ENCODE results near the gene IFT122. TPM values are rescaled to one million over a fixed set of nuclear protein-coding genes. Genes with fewer than 3 reads are reported as not detected.

Gene IFT122
- total and polyA plus RNA-seq, 3 experiments from 2014 or later = 4.3 to 16.5 (median 16.4) TPM

GRCh38 chr3:129563332-129563731, 123.3 kb downstream of the IFT122 start:
- CTCF ChIA-PET = no interaction called here
- POLR2A ChIA-PET = no interaction called here

GRCh38 chr3:129563850-129564535, 124.0 kb downstream of the IFT122 start:
- Mint-ChIP-seq H3K27ac (peak overlapping the region in 2 of 8 donors; percentile 22 to 42), H3K9me3 (no peaks in the 10 kb centered on the region)
- POLR2A ChIA-PET = interaction anchor here (0.6 kb wide), 1 partner anchor 164 kb away, joined by 6 read pairs; no protein-coding TSS in a partner anchor

More at GRCh38 chr3:129563332-129563731, 123.3 kb downstream of the IFT122 start:
- H3K27me3 Mint-ChIP-seq = no peaks in the 10 kb centered on the region
- peak overlapping the region in 2 of 8 donors; percentile 42 to 93 for H3K27ac Mint-ChIP-seq
- H3K9me3 Mint-ChIP-seq = no peaks in the 10 kb centered on the region
- peaks cover 21% of the 10 kb centered on the region for H3K4me1 ChIP-seq (ENCODE audit: insufficient read depth, low read length)
- H3K36me3 Mint-ChIP-seq = peaks cover 2 to 33% (median 5%) of the 10 kb centered on the region in 3 donors
- H3K27me3 ChIP-seq (ENCODE audit: insufficient read depth, low read length, poor library complexity, severe bottlenecking) = no peaks in the 10 kb centered on the region
- H3K36me3 ChIP-seq (ENCODE audit: insufficient read depth, low read length) = no peaks in the 10 kb centered on the region
- H3K27ac ChIP-seq (ENCODE audit: low read depth, low read length) = no peak overlapping the region
- H3K4me3 ChIP-seq (ENCODE audit: low read length) = no peak overlapping the region
- H3K4me3 Mint-ChIP-seq = no peak overlapping the region
- no peaks in the 10 kb centered on the region for H3K9me3 ChIP-seq (ENCODE audit: low read length)
- H3K4me1 Mint-ChIP-seq = peaks cover 20 to 26% (median 22%) of the 10 kb centered on the region in 3 donors
- no peak for DNase-seq

GRCh38 chr3:129564981-129565644, 125.1 kb downstream of the IFT122 start:
- peaks cover 13% of the 10 kb centered on the region for H3K4me1 ChIP-seq (ENCODE audit: insufficient read depth, low read length)
- no peaks in the 10 kb centered on the region for H3K27me3 Mint-ChIP-seq
- H3K4me1 Mint-ChIP-seq = peaks cover 32 to 38% (median 36%) of the 10 kb centered on the region in 3 donors
- H3K9me3 ChIP-seq (ENCODE audit: low read length) = no peaks in the 10 kb centered on the region
- H3K36me3 ChIP-seq (ENCODE audit: insufficient read depth, low read length) = no peaks in the 10 kb centered on the region
- no peaks in the 10 kb centered on the region for H3K27me3 ChIP-seq (ENCODE audit: insufficient read depth, low read length, poor library complexity, severe bottlenecking)
- H3K27ac ChIP-seq (ENCODE audit: low read depth, low read length) = no peak overlapping the region
- H3K9me3 Mint-ChIP-seq = no peaks in the 10 kb centered on the region
- peak overlapping the region in 2 of 8 donors; percentile 27 to 35 for H3K27ac Mint-ChIP-seq
- no peak for DNase-seq
- no peak overlapping the region for H3K4me3 ChIP-seq (ENCODE audit: low read length)
- H3K4me3 Mint-ChIP-seq = no peak overlapping the region
- H3K36me3 Mint-ChIP-seq = peaks cover 2 to 34% (median 5%) of the 10 kb centered on the region in 3 donors
- ChIA-PET CTCF (no interaction called here), POLR2A (interaction anchor here (0.6 to 0.7 kb wide), 2 partner anchors 13 to 165 kb away, joined by 3 to 6 read pairs; no protein-coding TSS in a partner anchor)

More at GRCh38 chr3:129563850-129564535, 124.0 kb downstream of the IFT122 start:
- Histone ChIP-seq H3K9me3 (ENCODE audit: low read length) (no peaks in the 10 kb centered on the region), H3K4me1 (ENCODE audit: insufficient read depth, low read length) (peaks cover 14% of the 10 kb centered on the region), H3K27ac (ENCODE audit: low read depth, low read length) (no peak overlapping the region), H3K27me3 (ENCODE audit: insufficient read depth, low read length, poor library complexity, severe bottlenecking) (no peaks in the 10 kb centered on the region), H3K4me3 (ENCODE audit: low read length) (no peak overlapping the region), H3K36me3 (ENCODE audit: insufficient read depth, low read length) (no peaks in the 10 kb centered on the region)
- CTCF ChIA-PET = no interaction called here
- H3K4me3 Mint-ChIP-seq = no peak overlapping the region
- no peaks in the 10 kb centered on the region for H3K27me3 Mint-ChIP-seq
- H3K4me1 Mint-ChIP-seq = peaks cover 23 to 29% (median 25%) of the 10 kb centered on the region in 3 donors
- no peak for DNase-seq
- H3K36me3 Mint-ChIP-seq = peaks cover 2 to 33% (median 5%) of the 10 kb centered on the region in 3 donors

- ChIA-PET CTCF (no interaction called here), POLR2A (interaction anchor here (0.7 kb wide), 1 partner anchor 12 kb away, joined by 3 read pairs; no protein-coding TSS in a partner anchor)
- no peak overlapping the region for H3K27ac ChIP-seq (ENCODE audit: low read depth, low read length)
- H3K27me3 Mint-ChIP-seq = no peaks in the 10 kb centered on the region
- H3K4me3 ChIP-seq (ENCODE audit: low read length) = no peak overlapping the region
- no peak for DNase-seq
- peak overlapping the region in 3 of 8 donors; percentile 47 to 64 (median 61) for H3K27ac Mint-ChIP-seq
- H3K27me3 ChIP-seq (ENCODE audit: insufficient read depth, low read length, poor library complexity, severe bottlenecking) = no peaks in the 10 kb centered on the region
- peak overlapping the region in 1 of 7 donors; percentile 32 for H3K4me3 Mint-ChIP-seq
- H3K36me3 Mint-ChIP-seq = peaks cover 0 to 34% (median 0%) of the 10 kb centered on the region in 3 donors
- H3K4me1 Mint-ChIP-seq = peaks cover 29 to 35% (median 31%) of the 10 kb centered on the region in 3 donors
- no peaks in the 10 kb centered on the region for H3K36me3 ChIP-seq (ENCODE audit: insufficient read depth, low read length)
- H3K9me3 Mint-ChIP-seq = no peaks in the 10 kb centered on the region
- H3K9me3 ChIP-seq (ENCODE audit: low read length) = no peaks in the 10 kb centered on the region
- peaks cover 13% of the 10 kb centered on the region for H3K4me1 ChIP-seq (ENCODE audit: insufficient read depth, low read length)
Measured at GRCh38 chr3:129565902-129566301, 125.9 kb downstream of the IFT122 start.

GRCh38 chr3:129567176-129567705, 127.2 kb downstream of the IFT122 start:
- peak overlapping the region in 1 of 7 donors; percentile 1 for H3K4me3 Mint-ChIP-seq
- CTCF ChIA-PET = interaction anchor here (0.7 to 1.6 kb wide), 3 partner anchors 9 to 126 kb away, joined by 3 to 5 read pairs (median 3); no protein-coding TSS in a partner anchor
- no peaks in the 10 kb centered on the region for H3K36me3 ChIP-seq (ENCODE audit: insufficient read depth, low read length)
- DNase-seq = no peak
- peak overlapping the region in 6 of 8 donors; percentile 39 to 92 (median 54) for H3K27ac Mint-ChIP-seq
- no peaks in the 10 kb centered on the region for H3K9me3 ChIP-seq (ENCODE audit: low read length)
- POLR2A ChIA-PET = no interaction called here
- H3K27me3 Mint-ChIP-seq = no peaks in the 10 kb centered on the region
- no peaks in the 10 kb centered on the region for H3K9me3 Mint-ChIP-seq
- peaks cover 0 to 35% (median 2%) of the 10 kb centered on the region in 3 donors for H3K36me3 Mint-ChIP-seq
- H3K27ac ChIP-seq (ENCODE audit: low read depth, low read length) = no peak overlapping the region
- peaks cover 13% of the 10 kb centered on the region for H3K4me1 ChIP-seq (ENCODE audit: insufficient read depth, low read length)
- no peak overlapping the region for H3K4me3 ChIP-seq (ENCODE audit: low read length)
- peaks cover 31 to 40% (median 33%) of the 10 kb centered on the region in 3 donors for H3K4me1 Mint-ChIP-seq
- H3K27me3 ChIP-seq (ENCODE audit: insufficient read depth, low read length, poor library complexity, severe bottlenecking) = no peaks in the 10 kb centered on the region

GRCh38 chr3:129567939-129568338, 127.9 kb downstream of the IFT122 start:
- H3K9me3 ChIP-seq (ENCODE audit: low read length) = no peaks in the 10 kb centered on the region
- H3K27me3 ChIP-seq (ENCODE audit: insufficient read depth, low read length, poor library complexity, severe bottlenecking) = no peaks in the 10 kb centered on the region
- CTCF ChIA-PET = interaction anchor here (1.4 to 1.6 kb wide), 2 partner anchors 9 to 127 kb away, joined by 3 to 5 read pairs; no protein-coding TSS in a partner anchor
- Mint-ChIP-seq H3K36me3 (peaks cover 0 to 33% (median 2%) of the 10 kb centered on the region in 3 donors), H3K27me3 (no peaks in the 10 kb centered on the region), H3K27ac (peak overlapping the region; percentile 7 to 84 (median 56)), H3K4me3 (peak overlapping the region; percentile 8 to 71 (median 45)), H3K4me1 (peaks cover 31 to 41% (median 34%) of the 10 kb centered on the region in 3 donors), H3K9me3 (no peaks in the 10 kb centered on the region)
- H3K27ac ChIP-seq (ENCODE audit: low read depth, low read length) = no peak overlapping the region
- no peak overlapping the region for H3K4me3 ChIP-seq (ENCODE audit: low read length)
- POLR2A ChIA-PET = interaction anchor here (0.5 kb wide), 1 partner anchor 9 kb away, joined by 3 read pairs; no protein-coding TSS in a partner anchor
- peaks cover 13% of the 10 kb centered on the region for H3K4me1 ChIP-seq (ENCODE audit: insufficient read depth, low read length)
- no peaks in the 10 kb centered on the region for H3K36me3 ChIP-seq (ENCODE audit: insufficient read depth, low read length)
- DNase-seq = peak in 1 of 5 donors; percentile 44

GRCh38 chr3:129569856-129570255, 129.8 kb downstream of the IFT122 start:
- no peak overlapping the region for H3K27ac ChIP-seq (ENCODE audit: low read depth, low read length)
- ChIA-PET CTCF (no interaction called here), POLR2A (no interaction called here)
- peaks cover 34 to 57% (median 41%) of the 10 kb centered on the region in 3 donors for H3K4me1 Mint-ChIP-seq
- peak overlapping the region in 2 of 7 donors; percentile 20 to 28 for H3K4me3 Mint-ChIP-seq
- peaks cover 13% of the 10 kb centered on the region for H3K4me1 ChIP-seq (ENCODE audit: insufficient read depth, low read length)
- no peaks in the 10 kb centered on the region for H3K36me3 ChIP-seq (ENCODE audit: insufficient read depth, low read length)
- H3K27me3 ChIP-seq (ENCODE audit: insufficient read depth, low read length, poor library complexity, severe bottlenecking) = no peaks in the 10 kb centered on the region
- H3K9me3 Mint-ChIP-seq = no peaks in the 10 kb centered on the region
- no peak overlapping the region for H3K4me3 ChIP-seq (ENCODE audit: low read length)
- no peaks in the 10 kb centered on the region for H3K9me3 ChIP-seq (ENCODE audit: low read length)
- DNase-seq = no peak
- peaks cover 0 to 27% (median 2%) of the 10 kb centered on the region in 3 donors for H3K36me3 Mint-ChIP-seq
- H3K27ac Mint-ChIP-seq = peak overlapping the region in 7 of 8 donors; percentile 13 to 93 (median 79)
- H3K27me3 Mint-ChIP-seq = no peaks in the 10 kb centered on the region
